Right lung (tissue), 5 donors: ENCODE measurements around the gene MSI2. TPM values are rescaled to one million over a fixed set of nuclear protein-coding genes. Genes with fewer than 3 reads are reported as not detected.

ENCODE experiments used
- DNase-seq, 2 donors: peaks; one replicate each; pipeline ENCODE4 v3.0.0-alpha.2; 2013
- polyA plus RNA-seq, 5 donors: library from polyadenylated mRNA; unstranded; fragments of 120-200 nt; gene quantifications; one replicate each; pipeline versions ENCODE4 v1.2.1 to v1.2.3, GENCODE V29; 2013; ENCODE audit warnings: inconsistent platforms in 1 of 5, low replicate concordance in 1 of 5; ENCODE audit not compliant: insufficient read length in 5 of 5, insufficient read depth in 1 of 5

The MSI2 gene
- polyA plus RNA-seq, 5 donors = 35.4 to 48.9 (median 47.6) TPM

DNA sequence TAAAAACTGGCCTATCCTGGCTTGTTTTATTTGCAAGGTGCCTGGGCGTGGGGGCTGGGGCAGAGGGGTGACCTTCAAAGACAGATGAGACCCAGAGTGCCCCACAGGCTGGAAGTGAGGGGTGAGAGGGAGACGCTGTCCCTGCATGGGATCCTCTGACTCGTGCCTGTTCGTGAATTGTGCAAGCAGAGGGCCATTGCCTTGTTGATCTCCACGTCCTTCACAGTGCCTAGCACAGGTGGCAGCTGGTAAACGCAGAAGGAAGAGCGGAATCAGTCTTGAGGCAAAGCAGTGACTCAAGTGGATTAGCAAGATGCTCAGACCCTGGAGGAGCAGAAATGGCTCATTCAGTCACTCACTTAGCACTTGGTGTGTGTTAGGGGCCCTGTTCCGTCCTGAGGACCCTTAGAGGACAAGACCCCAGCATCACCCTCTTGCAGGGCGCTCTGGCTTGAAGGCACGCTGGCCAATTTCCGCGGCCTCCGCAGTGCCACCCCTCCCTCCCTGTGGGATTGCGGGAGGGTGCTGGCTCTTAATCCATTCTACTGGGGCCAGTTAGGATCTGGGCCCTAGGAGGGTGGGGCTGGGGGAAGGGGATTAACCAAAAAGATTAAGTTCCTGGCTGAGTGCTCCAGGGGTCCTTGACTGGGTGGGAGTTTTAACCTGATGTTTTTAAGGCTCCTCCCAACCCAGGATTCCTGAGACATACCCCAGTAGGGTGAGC is 337.6 kb downstream of the MSI2 start:
- no peak for DNase-seq

DNA sequence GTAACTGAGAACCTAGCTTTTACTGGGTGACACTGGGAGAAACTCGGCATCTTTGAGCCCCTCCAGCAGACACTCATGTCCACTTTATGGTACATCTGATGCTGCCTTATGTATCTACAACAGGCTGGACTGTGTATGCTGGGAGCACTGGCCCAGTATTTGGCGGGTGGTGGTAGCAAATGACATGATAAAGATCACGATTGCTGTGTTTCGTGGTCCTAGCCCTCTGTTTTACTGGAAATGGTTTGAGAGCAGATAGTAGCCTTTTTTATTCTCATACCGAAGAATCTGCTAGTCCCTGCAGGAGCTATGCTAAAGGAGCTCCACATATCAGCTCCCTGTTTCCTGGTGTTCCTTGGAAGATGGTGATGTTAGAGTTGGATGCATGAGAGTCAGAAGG is 338.4 kb downstream of the MSI2 start:
- DNase-seq = no peak

DNA sequence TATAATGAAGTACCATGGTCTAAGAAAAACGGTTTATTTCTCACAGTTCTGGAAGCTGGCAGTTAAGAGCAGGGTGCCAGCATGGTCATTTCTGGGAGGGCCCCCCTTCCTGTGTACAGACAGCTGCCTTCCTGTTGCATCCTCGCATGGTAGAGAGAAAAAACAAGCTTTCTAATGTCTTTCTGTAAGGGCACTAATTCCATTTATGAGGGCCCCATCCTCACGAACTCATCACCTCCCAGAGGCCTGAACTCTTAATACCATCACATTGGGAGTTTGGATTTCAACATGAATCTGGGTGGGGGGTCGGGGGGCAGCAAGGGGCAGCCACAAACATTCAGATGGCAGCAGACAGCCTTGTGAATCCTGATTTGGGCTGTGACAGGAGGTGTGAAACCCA is 339.1 kb downstream of the MSI2 start:
- DNase-seq = no peak

DNA sequence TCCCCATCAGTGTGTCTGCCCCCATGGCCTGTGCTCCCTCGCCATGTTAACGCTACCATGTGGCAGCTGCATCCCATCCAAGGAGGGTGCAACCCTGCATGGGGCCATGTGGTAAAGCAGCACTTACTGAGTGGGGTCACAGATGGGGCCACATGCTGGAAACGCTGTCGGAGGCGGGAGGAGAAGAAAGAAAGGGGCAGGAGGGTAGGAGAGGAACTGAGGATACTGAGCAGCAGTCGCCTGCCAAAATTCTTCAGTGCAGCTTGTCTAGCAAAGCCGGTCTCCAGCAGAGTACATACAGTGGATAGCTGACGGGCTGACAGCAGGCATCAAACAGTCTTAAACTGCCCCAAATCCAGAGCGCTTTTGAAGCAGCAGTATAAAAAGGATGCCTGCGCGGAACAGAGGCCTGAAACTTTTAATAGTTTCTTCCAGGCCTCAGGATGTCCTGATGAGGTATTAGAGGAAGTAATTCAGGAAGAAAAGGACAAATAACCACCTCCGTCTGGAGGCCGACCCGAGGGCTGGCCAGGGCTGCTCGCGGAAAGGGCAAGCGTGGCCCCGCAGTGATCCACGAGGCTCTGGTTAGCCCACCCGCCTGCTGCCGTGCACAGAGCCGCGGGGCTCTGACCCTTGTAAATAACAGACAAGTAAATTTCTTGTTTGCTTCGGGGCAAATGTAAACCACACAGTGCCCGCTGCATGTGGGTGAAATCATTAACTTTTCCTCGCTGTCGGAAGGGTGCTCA is 339.8 kb downstream of the MSI2 start:
- no peak for DNase-seq

DNA sequence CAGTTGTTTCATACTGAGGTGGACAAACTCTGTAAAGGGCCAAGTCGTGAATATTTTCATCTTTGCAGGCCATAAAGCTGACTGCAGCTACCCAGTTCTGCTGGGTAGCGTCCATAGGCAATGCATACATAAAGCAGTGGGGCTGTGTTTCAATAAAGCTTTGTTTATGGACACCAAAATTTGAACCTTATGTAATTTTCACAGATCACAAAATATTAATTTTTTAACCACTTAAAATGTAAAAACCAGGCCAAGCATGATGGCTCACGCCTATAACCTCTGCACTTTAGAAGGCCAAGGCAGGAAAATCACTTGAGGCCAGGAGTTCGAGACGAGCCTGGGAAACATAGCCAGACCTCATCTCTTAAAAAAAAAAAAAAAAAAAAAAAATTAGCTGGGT is 340.8 kb downstream of the MSI2 start:
- no peak for DNase-seq

DNA sequence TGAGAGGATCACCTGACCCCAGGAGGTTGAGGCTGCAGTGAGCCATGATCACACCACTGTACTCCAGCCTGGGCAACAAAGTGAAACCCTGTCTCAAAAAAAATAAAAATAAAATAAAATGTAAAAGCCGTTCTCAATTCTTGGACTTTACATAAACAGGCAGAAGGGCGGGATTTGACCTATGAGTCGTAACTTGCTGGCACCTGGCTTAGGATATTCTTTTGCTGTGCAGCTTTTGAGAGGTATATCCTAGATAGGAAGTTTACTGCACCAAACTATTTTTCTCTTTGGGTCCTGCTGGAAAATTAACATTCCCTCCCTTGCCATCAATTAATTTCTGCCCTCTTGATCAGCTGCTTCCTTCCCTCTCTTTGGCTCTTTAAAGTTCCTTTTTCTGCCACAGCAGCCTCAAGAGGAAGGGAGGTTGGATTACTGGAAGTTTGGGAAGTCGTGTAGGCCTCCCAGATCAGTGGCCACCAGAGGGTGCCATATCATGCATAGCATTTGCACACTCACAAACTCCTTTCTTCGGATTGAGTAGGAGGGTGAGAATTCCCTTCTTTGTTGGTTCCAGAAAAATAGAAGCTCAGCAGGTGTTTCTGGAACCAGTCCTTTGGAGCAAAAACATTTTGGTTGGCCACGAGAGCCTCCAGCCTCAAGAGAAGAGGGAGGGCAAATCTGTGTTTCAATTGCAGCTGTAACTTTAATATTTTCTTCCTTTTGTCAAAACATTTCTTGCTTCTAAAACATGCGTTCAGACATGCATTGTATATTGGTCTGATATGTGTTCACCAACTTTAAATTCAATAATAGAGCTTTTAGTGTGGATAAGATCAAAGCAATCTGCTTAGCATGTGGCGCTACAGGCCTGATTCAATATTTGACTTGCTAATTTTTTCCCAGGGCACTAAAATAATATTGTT is 341.5 kb downstream of the MSI2 start:
- peak; percentile 38 to 61 for DNase-seq

DNA sequence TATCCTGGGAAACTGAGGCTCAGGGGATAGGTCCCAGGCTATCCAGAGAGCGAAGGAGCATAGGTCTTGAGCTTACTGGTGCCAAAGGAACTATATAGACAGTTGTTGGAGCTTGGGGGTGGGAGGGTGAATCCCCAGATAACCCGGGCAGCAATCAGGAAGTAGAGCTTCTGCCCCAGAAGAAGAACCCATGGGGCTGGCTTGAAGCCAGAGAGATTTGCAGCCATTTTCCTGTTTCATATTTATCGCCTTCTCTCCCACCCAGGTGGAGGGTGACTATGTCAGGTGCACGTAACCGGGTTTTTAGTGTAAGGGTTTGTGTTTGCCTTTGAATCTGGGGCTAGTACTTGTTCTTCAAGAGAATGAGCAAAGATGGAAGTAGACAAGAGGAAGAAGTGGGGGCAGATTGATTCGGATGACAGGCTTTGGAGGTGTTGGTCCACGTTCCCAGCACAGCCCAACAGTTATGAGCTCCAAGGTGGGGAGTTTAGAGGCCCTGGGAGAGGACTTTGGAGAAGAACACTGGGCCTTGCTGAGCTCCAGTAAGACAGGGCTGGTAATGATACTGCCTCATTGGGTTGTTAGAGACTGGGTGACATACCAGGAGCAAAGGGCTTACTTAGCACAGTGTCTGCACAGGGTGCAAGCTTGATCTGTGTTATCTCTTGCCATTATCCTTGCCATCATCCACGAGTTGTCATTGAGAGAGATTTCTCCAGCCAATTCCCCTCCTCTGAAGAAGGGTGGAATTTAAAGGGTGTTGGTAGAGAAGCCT is 343.1 kb downstream of the MSI2 start:
- DNase-seq = no peak

DNA sequence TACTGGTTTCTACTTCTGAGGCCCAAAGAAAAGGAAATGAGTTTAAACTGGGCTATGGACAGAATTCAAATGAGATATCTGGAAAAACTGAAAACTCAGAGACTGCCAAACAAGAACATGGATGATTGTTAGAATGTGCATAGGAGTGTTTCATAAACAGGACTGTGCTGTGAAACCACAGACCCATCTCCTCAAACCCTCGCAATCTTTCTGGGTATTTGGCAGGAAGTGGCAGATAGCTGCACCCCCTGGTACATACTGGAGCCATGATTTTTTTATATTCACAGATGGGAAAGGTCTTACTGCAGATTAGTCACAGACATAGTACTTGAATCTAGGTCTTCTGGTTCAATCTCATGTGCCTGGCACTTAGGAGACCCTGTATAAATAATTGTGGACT is 343.8 kb downstream of the MSI2 start:
- DNase-seq = no peak

DNA sequence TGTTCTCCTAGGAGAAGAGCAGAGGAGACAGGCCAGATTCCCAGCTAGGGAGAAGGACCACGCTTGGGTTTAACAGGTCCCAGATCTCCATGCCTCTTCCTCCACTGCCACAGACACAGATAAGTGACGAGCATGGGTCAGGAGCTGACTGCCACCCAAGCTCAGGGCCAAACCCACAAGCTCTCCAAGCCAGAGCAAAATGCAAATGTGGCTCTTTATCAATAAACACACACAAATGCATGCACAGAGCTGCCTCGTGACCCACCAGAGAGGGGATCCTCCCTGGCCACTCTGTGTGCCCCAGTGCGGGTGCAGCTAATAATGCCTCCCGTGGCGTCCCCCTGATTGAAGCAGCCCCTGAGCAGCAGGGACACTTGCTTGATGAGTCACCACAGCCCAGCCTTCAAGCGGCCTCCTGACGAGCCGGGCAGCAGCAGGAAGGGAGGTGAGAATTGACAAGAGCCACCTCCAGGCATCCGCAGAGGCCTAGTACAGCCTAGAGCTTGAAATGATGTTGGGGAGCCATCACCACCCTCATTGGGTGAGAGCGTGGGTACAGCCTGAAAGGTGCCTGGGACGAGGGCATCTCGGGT is 344.9 kb downstream of the MSI2 start:
- no peak for DNase-seq

DNA sequence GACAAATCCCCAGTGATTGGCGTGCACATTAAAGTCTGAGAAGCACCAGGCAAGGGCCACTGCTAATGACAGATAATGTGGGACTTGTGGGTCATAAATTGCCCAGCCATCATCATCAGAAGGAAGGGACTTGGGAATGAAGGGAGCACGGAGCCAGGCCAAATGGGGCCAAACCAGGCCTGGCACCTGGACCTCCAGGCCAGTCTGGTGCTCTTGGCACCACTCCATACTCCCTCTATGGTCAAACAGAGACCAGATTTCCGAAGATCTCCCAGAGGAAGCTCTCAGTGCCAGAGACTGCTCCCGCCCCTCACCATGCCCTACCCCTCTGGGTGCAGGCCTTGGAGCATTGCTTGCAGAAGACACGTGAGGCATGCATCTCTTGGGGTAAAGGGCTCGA is 346.6 kb downstream of the MSI2 start:
- no peak for DNase-seq

DNA sequence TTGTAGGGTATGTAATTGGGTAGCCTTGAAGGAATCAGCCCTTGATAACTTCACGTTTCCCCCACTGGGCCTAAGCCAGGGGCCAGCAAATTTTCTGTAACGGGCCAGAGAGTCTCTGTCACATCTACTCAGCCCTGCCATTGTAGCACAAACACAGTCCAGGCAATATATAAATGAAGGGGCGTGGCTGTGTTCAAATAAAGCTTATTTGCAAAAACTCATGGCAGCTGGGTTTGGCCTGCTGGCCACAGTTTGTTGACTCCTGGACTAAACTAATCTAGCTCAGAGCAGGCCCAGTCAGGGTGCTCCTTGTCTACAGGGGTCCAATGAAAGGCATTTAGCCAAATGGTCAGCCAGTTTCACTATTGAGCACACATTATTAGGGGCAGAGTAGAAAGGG is 347.2 kb downstream of the MSI2 start:
- DNase-seq = no peak

DNA sequence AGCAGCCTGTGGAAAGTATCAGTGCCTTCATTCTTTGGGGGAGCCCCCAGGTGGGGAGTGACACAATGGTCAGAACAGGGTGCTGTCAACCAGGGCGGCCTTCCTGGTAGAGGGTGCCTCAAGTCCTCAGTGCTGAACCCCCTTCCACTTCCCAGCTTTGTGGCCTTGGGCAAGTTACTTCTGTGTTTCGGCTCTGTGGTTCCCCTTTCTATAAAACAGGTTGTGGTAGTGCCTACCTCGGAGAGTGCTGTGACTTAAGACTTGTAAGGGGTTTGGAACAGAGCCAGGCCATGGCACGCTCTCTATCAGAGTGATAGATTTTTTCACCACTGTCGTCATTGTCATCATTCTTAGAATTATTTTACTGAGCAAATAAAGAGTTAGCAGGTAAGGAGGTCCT is 347.7 kb downstream of the MSI2 start:
- DNase-seq = no peak

DNA sequence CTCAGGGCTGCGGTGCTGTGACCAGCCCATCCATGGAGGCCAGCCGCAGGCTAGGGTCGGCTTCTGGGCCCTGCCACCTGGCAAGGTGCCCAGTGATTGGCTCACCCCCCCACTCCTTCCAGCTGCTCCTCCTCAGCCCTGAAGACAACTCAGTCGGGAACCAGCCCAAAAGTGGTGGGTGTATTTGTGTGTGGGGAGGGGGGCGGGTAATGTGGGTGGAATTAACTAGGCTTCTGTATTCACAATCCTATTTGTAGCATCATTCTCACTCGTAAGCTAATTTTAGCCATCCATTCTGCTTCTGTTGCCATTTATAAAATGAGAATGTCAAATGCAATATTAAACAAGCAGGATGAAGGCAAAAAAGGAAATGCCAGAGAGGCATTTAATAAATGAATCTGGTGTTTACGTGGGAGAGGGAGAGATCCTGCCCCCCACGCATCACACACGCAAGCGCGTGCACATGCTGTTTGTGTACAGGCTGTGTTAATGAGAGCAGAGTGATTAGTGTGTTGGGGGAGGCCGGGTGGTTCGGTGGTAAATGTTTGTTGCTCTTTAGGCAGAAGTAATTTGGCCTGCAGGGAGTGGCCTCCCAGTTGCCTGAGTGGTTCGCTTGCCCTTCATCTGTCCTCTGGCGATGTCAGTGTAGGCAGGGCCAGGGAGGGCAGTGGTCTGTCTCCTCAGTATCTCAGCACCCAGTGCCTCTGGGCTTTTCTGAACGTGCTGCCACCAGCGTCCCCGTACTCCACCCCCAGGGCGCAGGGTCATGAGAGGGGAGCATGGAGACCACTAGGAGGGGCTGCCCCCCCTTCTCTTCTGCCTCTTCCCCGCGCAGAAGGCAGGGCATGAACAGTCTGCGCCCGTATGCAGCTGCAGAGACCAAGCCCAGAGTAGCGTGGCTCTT is 348.7 kb downstream of the MSI2 start:
- no peak for DNase-seq

DNA sequence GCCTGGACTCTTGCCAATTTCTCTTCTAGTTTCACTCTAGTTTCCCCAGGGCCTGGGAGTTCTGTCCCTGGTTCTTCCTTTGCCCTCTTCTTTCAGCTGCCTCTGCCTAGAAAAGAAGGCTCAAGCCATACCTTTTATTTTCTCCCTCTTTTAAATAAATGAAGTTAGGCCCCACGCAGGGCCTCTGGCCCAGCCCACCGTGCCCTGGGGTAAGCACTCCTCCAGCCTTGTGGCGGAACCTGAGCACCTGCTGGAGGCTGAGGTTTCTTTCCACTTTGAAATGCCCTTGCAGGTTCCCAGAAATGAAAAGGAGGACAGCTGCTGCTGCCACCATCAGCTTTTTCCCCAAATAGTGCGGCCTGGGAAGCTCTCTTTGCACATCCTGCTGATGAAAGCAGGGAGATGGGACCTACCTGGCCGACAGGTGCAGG is 349.4 kb downstream of the MSI2 start:
- peak in 1 of 2 donors; percentile 59 for DNase-seq

DNA sequence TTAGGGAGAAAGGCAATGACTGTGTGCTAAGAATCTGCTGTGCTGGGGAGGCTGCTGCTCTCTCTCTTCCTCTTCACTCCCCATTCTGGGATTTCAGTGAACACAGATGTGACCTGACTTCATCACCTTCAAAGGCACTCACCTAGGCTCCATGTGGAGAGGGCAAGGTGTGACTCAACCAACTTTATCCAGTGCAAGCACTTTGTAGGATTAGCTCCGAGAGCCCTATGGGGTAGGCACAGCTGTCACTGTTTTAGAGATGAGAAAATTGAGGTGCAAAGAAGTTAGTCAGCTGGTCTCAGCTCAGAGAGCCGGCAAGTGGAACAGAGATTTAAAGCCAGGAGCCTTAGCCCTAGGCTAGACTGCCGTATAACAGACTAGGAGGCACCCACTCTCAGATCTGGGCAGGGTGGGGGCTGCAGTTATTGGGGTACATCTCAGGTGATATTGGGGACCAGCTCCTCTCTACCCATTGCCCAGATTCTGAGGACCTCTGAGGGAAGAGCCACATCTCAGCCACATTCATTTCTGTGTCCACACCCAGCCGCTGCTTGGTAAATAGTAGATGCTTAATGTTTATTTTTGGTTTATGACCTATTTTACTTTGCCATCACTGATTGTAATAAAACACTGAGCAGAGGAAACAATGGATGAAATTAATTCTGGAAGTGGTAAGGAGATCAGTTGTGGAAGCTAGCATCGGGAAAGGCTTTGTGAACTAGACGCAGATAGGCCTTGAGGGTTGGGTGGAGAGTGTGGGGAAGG is 350.0 kb downstream of the MSI2 start:
- no peak for DNase-seq

DNA sequence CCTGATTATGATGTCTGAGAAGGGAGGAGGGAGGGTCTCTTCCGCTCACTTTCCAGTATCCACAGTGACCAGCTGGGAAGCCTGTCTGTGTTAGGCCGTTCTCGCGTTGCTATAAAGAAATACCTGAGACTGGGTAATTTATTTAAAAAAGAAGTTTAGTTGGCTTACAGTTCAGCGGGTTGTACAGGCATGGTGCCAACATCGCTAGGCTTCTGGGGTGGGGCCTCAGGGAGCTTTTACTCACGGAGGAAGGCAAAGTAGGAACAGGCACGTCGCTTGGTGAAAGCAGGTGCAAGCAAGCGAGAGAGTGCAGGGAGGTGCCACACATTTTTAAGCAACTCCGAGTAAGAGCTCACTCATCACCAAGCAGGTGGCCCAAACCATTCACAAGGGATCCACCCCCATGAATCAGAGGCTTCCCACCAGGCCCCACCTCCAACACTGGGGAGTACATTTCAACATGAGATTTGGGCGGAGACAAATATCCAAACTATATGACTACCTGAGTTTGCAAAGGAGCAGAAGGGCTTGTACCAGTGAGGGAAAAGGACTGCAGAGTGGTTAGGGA is 351.3 kb downstream of the MSI2 start:
- DNase-seq = no peak

DNA sequence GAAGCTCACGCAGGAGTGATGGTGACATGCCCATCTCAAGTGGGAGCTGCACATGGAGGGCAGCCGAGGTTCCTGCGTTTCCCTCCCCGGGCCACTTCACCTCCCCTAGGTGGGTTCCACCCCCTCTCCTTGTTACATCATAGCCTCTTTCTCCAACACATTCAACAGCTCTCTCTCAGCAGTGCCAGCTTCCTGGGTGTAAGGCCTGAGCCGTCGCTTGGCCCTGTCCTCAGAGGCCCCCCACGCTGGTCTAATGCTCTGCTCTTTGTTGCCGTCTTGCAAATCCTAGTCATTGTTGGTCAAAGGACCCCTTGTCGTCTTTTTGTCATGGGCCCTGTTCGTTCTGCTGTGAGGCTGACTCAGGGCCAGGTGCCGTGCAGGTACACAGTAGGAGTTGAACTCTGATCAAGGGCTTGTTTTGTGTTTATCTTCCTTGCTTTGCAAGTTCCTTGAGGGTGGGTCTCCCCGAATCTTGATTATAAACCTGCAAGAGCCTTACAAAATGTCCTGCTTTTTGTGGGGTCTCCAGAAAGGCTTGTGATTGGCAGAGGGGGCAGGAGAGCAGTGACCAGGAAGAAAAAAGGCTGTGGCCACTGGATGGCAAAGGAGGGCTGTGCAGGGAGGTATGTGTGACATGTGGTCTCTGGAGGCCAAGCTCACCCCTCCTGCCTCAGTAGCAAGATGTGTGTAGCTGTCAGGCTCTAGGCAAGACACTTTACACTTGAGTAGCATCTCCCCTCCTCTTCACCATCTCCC is 352.2 kb downstream of the MSI2 start:
- no peak for DNase-seq
